Stimulated activated CD4-positive, alpha-beta T cell treated with anti-CD3 and anti-CD28 coated beads, Interleukin-15, amount 100 ng/mL, for 24 hours (primary cell): ENCODE measurements around the gene NCOA1.
"Not testable (repeated sequence)": the region's sequence is repeated elsewhere in the genome, so short reads cannot be mapped to it uniquely, and the experiment has no call there.

Source experiments
- DNase-seq: peaks from one replicate; pipeline ENCODE4 v3.0.0-alpha.2; 2020

Gene NCOA1

DNA sequence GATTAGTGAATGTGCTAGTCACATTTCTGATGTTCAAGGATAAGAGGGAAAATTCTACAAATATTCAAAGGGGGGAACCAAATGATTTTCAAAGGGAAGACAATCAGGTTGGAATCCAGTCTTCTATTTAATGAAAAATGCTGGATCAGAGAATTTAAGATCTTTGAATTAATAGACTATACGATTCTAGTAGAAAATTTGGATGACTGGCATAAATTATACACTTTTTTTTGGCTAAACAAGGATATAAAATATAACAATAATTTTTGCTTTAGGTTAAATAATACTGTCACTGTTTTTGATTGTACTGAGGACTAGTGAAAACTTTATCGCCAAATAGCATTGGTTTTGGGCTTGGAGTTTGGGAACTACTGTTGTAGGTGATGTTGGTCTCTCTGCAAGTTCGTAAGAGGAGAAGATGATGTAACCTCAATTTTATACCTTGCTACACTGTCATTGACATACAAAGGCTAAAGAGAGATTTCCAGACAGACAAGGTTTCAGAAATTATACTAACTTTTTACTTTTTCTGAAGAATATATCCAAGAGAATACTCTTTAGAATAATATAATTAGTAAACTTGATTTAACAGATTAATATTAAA lies 51.3 kb downstream of the NCOA1 start:
- DNase-seq = no peak

DNA sequence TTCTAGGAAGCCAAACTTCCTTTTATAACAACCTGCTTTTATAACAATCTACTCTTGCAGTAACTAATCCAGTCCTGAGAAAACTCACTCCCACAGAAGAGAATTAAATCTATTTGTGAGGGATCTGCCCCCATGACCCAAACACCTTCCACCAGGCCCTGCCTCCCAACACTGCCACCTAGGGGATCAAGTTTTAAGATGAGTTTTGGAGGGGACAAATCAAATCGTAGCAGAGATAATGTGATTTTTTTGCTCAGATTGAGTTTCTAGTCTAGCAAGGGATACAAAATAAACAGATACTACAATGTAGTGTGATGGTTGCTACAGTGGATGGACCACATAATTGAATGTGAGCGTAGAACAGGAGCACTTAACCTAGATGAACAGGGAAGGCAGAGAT lies 52.2 kb downstream of the NCOA1 start:
- DNase-seq = no peak

DNA sequence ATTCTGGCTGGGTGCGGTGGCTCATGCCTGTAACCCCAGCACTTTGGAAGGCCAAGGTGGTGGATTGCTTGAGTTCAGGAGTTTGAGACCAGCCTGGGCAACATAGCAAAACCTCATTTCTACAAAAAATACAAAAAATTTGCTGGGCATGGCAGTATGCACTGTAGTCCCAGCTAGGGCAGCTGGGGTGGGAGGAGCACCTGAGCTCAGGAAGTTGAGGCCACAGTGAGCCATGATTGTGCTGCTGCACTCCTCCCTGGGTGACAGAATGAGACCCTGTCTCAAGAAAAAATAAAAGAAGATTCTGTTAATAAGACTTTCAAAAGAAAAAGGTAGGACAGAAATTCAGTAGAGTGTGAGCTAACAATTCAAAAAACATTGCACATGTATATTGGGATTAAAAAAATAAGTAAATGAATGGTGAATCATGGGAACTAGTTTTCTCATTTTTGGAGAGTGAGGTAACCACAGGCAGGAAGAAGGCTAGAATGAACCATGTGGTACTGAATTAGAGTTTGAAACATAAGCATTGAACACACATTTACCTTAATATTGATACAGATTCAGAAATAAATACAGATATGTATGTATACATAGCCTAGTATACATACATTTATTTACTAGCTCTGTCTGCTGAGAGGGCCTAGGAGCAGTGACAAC lies 53.5 kb downstream of the NCOA1 start:
- DNase-seq = no peak

DNA sequence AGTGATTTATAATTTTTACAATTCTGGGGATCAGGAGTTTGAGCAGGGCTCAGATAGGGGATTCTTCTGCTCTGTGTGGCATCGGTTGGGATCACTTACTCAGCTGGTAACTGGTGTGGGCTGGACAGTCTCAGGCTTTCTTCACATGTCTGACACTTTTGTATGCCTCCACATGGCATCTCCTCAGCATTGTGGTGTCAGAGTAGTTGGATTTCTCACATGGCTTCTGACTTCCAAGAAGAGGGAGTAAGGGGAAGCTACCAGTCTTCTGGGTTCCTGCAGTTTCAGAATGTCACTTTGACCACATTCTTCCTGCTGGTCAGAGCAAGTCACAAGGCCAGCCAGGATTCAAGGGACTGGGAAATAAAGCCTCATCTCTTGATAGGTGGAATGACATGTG lies 55.6 kb downstream of the NCOA1 start:
- DNase-seq = no peak

DNA sequence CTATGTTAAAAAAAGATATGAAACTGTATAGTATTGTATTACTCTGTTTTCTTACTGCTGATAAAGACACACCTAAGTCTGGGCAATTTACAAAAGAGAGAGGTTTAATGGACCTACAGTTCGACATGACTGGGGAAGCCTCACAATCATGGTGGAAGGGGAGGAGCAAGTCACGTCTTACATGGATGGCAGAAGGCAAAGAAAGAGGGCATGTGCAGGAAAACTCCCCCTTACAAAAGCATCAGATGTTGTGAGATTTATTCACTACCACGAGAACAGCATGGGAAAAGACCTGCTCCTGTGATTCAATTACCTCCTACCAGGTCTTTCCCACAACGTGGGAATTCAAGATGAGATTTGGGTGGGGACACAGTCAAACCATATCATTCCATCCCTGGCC lies 57.0 kb downstream of the NCOA1 start:
- DNase-seq = no peak

DNA sequence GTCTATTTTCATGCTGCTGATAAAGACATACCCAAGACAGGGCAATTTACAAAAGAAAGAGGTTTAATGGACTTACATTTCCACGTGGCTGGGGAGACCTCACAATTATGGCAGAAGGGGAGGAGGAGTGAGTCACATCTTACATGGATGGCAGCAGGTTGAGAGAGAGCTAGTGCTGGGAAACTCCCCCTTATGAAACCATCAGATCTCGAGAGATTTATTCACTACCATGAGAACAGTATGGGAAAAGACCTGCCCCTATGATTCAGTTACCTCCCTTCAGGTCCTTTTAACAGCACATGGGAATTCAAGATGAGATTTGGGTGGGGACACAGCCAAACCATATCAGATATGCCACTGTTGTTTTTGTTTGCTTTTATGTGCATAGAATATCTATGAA lies 59.2 kb downstream of the NCOA1 start:
- not testable (repeated sequence) for DNase-seq

DNA sequence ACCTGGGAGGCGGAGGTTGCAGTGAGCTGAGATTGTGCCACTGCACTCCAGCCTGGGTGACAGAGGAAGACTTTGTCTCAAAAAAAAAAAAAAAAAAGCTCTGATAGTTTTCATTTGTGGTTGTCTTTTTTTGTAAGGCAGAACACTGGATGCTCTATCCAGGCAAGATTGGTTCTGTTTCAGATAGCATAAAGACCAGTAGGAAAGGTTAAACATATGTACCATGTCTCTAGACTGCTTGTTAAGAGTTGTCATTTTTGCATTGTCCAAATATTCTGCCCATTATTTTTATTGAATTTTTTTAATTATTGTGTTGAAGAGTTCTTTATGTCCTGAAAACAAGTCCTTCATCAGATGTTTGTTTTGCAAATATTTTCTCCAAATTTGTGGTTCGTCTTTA lies 60.0 kb downstream of the NCOA1 start:
- no peak for DNase-seq

DNA sequence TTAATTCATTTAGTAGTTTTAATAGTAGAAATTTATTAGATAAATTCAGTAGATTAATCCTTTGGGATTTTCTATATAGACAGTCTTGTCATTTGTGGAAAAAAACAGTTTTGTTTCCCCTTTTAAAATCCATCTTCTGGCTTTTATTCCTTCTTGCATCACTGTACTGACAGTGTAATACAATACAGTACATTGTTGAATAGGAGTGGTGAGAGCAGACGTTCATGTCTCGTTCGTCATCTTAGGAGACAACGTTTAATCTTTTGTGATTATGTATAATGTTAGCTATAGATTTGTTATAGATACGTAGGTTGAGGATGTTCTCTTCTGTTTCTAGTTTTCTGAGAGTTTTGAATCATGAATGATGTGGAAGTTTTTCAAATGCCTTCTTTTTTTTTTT lies 61.8 kb downstream of the NCOA1 start:
- DNase-seq = no peak

DNA sequence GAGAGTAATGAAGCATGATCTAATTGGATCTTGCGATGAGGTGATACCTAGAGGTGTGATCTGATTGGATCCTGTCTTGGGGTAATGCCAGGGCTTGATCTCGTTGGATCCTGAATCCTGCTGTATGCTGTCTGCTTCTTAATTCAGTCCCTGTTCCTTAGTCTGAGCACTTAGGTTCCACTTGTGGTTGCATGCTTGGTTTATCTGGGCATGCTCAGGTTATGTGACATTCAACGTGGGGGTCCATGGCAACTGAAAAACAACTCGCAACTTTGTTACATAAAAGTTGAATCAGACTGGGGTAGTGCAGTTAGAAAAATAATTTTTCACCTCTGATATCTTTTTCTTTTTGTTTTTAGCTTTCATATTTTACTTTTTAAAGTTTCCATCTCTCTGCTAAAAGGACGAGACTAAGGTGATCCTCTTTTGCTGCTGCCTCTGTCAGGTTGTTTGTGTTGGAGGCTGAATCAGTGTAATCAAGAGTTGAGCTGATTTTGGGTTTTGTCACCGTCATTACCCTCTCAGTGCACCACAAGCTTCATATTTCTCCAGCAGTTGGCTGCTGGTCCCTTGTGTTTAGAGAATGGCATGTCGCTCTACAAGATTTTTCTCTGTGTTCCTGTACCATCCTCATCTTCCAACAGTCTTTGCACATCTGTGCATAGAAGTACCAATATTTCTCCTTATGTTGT lies 67.9 kb downstream of the NCOA1 start:
- DNase-seq = no peak

DNA sequence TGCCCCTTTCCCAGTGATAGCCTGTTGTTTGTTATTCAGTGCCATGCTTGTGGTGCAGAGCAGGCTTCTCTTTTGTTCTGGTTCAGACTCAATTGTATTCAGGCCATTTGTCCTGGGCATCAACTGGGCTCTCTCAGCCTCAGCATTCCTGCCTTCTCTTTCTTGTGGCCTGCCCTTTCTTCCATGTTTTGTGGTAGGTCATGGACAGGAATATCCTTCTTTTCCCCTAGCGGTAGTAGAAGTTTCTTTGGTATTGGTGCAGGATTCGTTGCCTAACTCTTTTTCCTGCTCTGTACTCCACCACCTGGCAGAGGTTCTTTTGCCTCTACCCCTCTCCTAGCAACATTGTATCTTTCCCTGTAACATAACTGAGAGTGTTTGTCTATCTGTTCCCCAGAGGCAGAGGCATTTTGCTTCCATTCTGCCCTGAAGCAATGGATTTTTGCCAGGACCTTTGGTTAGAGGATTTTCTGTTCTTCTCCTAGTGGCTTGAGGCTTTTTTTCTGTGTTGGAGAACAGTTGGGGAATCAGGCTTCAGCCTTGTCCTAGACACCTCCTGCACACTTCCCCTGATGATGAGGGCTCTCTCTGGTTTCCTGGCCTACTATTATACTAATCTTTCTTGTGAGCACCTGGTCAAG lies 68.5 kb downstream of the NCOA1 start:
- no peak for DNase-seq

DNA sequence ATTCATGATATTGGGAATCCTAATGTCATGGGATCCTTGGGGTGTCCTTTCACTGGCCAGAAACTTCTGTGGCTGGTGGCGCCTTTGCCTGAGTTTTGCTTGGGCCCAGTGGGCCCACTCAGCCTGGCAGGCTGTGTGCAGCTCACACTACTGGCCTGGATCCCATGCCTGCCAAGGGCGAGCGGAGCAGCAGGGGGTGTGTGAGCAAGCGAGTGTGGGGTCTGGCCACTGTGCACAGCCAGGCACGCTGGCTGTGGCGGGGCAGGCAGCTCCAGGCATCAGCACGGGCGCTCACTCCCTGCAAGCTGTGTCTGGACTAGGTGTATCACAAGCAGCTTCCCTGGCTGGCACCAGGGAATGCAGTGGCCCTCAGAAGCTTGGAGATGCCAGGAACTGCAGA lies 74.5 kb downstream of the NCOA1 start:
- no peak for DNase-seq

DNA sequence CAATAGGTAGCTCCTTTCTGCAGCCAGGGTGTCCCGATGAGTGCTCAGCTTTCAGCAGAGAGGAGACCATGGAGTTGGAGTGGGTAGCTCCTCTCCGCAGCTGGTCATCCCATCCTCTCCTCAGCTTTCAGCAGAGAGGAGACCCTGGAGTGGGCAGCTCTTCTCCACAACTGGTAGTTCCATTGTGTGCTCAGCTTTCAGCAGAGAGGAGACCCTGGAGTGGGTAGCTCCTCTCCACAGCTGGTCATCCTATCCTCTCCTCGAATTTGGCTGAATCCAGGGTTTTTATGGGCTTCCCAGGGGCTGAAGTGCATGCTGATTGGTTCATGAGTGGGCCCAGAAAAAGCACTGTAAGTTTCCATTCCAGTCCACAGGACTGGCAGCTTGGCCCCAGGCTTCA lies 75.2 kb downstream of the NCOA1 start:
- DNase-seq = no peak

DNA sequence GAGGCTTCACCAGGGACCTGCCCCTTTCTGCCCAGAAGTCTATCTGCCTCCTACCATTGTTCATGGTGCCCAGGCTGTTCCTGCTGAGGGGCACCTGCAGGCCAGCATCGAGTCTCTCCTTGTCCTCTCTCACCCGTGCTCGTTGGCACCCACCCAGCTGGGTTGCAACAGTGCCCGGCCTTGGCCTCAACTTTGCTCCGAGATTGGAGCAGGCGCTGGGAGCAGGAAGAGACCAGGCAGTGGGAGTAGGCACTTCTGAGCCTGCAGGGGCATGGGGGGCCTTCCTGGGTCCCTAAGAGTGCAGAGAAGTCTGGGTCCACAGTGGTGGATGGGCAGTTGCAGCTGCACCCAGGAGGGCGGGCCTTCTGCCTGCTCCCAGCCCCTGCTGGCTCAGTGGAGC lies 75.6 kb downstream of the NCOA1 start:
- DNase-seq = no peak

DNA sequence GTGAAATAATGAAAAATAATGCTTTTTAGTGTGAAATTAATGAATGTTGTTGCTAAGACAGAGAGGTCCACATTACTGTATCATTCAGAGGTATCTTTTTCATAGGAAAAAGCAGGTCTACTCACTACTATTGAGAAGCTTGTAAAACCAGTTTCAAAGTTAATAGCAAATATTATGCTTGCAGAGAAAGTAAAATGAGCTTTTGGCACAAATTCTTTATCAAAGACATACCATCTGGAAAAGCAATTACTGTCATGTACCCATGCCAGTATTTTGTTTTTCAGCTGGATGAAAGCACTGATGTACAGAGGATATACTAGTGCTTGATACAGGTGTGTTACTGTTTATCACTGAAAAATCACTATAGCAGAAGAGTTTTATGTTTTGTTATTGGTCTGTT lies 77.5 kb downstream of the NCOA1 start:
- DNase-seq = no peak

DNA sequence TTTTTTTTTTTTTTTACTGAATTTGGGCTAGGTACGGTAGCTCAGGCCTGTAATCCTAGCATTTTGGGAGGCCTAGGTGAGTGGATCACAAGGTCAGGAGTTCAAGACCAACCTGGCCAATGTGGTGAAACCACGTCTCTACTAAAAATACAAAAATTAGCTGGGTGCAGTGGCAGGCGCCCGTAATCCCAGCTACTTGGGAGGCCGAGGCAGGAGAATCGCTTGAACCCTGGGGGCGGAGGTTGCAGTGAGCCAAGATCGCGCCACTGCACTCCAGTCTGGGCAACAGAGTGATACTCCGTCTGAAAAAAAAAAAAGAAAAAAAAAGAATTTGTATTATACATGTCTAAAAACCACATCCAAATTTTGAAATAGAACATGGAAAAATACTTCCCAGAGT lies 78.5 kb downstream of the NCOA1 start:
- not testable (repeated sequence) for DNase-seq

DNA sequence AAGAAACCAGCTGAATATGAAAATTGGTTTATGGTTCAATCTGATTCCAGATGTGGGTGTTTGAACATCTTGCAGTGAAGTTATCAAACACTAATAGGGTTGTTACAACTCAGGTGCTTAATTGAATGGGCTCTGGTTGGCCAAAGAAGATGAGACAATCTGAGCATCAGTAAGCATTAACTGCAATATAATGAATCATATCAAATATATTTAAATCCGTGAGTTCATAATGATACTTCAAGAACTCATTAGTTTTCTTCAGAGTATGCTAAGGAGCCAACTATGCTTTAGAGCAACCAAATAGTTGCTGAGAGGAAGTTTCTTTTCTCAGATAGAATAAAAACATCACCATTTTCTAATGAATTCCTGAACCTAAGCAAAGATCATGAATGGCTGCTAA lies 79.2 kb downstream of the NCOA1 start:
- no peak for DNase-seq

DNA sequence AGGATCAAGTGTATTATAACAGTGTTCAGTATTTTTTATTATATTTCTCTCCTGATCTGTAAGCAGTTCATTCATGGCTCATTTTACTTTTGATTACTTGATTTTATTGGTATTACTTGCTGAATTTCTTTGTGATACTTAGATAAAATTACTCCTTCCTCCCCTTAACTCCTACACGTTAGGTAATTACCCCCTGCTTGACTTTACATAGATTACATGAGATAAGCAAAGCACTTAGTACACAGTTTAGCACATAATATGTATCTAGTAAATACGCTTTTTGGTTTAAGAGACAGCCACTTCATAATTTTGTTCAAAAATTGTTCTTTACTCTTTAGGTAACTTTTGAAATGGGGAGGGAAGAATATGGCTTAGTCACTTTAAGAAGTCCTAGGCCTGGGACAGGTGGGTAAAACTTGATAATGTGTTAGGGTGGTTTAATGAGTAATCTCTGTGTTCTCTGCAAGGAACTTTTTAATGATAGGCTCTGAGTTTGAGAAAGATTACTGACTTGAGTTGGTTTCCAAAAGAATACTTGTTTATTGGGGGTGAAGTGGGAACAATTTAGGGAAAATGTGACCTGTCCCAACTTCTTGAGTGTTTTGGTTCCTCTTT lies 80.9 kb downstream of the NCOA1 start:
- no peak for DNase-seq

DNA sequence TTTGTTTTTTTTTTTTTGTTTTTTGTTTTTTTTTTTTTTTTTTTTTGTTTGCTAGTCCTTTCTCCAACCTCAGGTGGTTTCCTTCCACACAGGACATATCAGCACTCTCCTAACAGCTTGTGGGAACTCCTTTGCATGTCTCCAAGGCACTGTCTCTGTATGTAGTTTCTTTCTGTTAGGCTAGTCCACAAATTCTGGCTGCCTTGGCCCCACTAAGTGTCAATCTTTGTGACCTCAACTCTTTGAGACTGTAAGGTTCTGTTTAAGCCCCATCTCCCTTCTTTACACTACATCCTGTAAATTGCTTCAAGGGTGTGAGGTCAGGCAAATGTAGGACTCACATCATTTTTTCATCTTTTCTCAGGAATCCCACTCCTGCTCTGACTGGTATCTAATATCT lies 85.1 kb downstream of the NCOA1 start:
- DNase-seq = no peak

DNA sequence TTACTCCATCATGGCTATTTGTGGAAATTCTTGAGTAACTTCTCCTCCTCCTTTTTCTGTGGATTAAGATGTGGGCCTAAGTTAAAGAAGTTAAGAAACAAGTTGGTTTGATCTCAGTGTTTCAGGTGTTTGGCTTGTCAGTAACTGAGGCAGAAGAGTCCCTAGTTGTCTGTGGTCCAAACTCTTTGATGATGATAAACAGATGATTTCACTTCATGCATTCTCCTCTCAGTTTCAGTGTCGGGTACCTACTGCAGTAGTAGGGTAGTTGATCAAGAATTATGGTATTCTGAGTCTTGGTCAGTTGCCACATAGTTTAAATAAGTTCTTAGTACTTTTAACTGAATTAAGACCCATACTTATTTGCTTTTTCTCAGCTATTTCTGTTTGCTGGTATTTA lies 85.6 kb downstream of the NCOA1 start:
- no peak for DNase-seq

DNA sequence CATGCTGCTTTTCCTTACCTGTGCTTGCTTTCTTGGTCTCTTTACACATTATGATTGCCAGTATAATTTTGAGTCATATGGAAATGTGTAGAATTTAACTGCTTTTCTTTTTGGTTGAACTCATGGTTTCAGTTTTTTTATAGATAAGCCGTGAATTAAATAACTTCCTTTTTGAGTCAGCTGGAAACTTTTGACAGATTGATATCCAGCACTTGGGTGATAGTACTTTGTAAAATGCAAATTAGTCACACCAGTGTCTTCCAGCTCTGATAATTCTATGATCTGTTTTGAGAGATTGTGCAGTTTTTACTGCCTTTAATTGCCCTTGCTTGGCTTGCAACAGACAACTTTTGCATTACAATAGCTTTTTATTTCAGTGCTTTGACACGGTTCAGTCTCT lies 86.4 kb downstream of the NCOA1 start:
- DNase-seq = no peak

DNA sequence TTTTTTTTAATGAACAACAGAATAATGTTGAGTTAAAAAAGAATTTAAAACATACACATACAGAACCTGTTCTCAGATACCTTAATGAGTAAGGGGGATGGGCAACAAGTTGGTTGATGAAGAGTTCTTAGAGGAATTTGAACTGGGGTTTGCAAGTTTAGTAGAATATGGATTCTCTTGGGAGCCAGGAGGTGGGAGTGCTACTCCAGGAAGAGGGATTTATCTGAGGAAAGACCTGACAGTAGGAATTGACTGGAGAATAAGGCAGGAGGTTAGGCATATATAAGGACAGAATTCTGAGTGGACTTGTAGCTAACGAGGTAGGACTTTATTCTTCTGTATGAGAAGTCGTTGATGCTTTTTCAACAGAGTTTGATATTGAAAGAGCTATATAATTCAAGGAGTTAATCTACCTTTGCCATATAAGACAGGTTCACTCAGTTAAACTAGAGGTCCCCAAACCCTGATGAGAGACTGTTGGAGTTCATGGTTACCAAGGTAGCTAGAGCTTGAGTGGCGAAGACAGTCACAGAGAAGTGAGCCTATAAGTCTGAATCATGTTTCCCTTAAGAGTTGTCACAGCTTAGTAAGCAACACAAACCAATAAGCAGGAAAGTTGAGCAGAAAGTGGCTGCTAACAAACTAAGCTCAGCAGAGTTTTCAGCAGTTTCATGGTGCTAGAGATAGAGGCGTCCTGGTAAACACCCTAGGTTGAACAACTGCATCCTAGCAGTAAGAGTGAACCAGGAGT lies 88.2 kb downstream of the NCOA1 start:
- peak; percentile 16 for DNase-seq

DNA sequence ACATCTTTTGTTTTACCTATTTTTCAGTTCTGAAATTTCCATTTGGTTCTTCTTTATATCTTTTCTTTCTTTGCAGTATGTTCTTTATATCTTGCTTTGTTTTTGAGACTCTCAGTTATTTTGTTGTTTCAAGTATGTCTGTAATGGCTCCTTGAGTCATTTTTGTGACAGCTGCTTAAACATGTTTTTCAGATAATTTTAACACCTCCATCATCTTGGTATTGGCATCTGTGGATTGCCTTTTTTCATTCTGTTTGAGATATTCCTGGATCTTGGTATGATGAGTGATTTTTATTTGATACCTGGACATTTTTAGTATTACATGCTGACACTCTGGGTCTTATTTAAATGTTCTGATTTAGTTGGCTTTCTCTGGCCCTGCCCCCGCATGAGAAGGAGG lies 89.5 kb downstream of the NCOA1 start:
- DNase-seq = no peak

DNA sequence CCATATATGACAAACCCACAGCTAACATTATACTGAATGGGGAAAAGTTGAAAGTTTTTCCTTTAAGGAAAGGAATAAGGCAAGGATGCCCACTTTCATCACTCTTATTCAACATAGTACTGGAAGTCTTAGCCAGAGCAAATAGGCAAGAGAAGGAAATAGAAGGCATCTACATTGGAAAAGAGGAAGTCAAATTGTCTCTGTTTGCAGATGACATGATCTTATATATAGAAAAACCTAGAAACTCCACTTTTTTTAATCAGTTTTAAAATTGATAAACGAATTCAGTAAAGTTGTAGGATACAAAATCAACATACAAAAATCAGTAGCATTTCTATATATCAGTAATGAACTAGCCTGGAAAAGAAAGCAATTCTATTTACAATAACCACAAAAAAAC lies 90.9 kb downstream of the NCOA1 start:
- DNase-seq = not testable (repeated sequence)
